ENCODE measurements around the gene NECTIN2. TPM values are rescaled to one million over a fixed set of nuclear protein-coding genes. Genes with fewer than 3 reads are reported as not detected.

The NECTIN2 gene
- total RNA-seq, 1 donor from 2014 or later, result 54.2 TPM

GRCh38 chr19:44904426-44904994, 58.4 kb downstream of the NECTIN2 start:
- H3K9ac ChIP-seq, result no peak overlapping the region
- H3K36me3 ChIP-seq, result no peaks in the 10 kb centered on the region
- peaks cover 17% of the 10 kb centered on the region for H4K20me1 ChIP-seq (ENCODE audit: low read depth)
- no peak for TF ChIP-seq EZH2 (IDR thresholded peaks at IDR 0.05)
- TF ChIP-seq CTCF (IDR thresholded peaks at IDR 0.05), result peak; percentile 37
- Mint-ChIP-seq H3K27me3 (ENCODE audit: insufficient read depth, low read depth) (peaks cover 12% of the 10 kb centered on the region), H3K36me3 (peaks cover 6% of the 10 kb centered on the region), H3K27ac (no peak overlapping the region), H3K4me1 (peaks cover 20% of the 10 kb centered on the region), H3K4me3 (peak overlapping the region; percentile 53), H3K9me3 (no peaks in the 10 kb centered on the region)
- no peak overlapping the region for H3K27ac ChIP-seq
- H3K4me1 ChIP-seq, result peaks cover 10% of the 10 kb centered on the region
- H3K27me3 ChIP-seq, result no peaks in the 10 kb centered on the region
- peaks cover 46% of the 10 kb centered on the region for H3F3A ChIP-seq (ENCODE audit: low read depth)
- no peak overlapping the region for H3K4me2 ChIP-seq
- no peak overlapping the region for H3K4me3 ChIP-seq
- DNase-seq (ENCODE audit: low spot score), result peak; percentile 24
- no peak overlapping the region for H2AFZ ChIP-seq (replicated peaks)
- no peaks in the 10 kb centered on the region for H3K9me3 ChIP-seq (ENCODE audit: low read depth)
- peaks cover 9% of the 10 kb centered on the region for H3K79me2 ChIP-seq (ENCODE audit: low read depth)

GRCh38 chr19:44905437-44906160, 59.5 kb downstream of the NECTIN2 start, which contains the start of gene APOE:
Gene APOE, plus strand, starts transcription at chr19:44905796. Its CDS starts 829 bp downstream, at chr19:44906625.
- peak within 1 kb of the TSS; percentile 39 for H3K27ac Mint-ChIP-seq
- Histone ChIP-seq H3K27ac (peak within 1 kb of the TSS; percentile 32), H3F3A (ENCODE audit: low read depth) (peaks cover 46% of the 10 kb centered on the region), H3K79me2 (ENCODE audit: low read depth) (peaks cover 9% of the 10 kb centered on the region), H3K27me3 (no peaks in the 10 kb centered on the region), H3K9me3 (ENCODE audit: low read depth) (no peaks in the 10 kb centered on the region), H3K36me3 (no peaks in the 10 kb centered on the region), H3K9ac (peak within 1 kb of the TSS; percentile 10), H4K20me1 (ENCODE audit: low read depth) (peaks cover 12% of the 10 kb centered on the region), H2AFZ (replicated peaks) (peak within 1 kb of the TSS; percentile 71), H3K4me1 (peaks cover 10% of the 10 kb centered on the region), H3K4me3 (peak within 1 kb of the TSS; percentile 76), H3K4me2 (peak within 1 kb of the TSS; percentile 97)
- H3K27me3 Mint-ChIP-seq (ENCODE audit: insufficient read depth, low read depth), result peaks cover 12% of the 10 kb centered on the region
- TF ChIP-seq CTCF (IDR thresholded peaks at IDR 0.05) (no peak), EZH2 (IDR thresholded peaks at IDR 0.05) (no peak), EZH2phosphoT487 (IDR thresholded peaks at IDR 0.05) (no peak)
- H3K4me3 Mint-ChIP-seq, result peak within 1 kb of the TSS; percentile 78
- no peaks in the 10 kb centered on the region for H3K9me3 Mint-ChIP-seq
- peaks cover 24% of the 10 kb centered on the region for H3K4me1 Mint-ChIP-seq
- peaks cover 4% of the 10 kb centered on the region for H3K36me3 Mint-ChIP-seq
- DNase-seq (ENCODE audit: low spot score), result peak; percentile 67

GRCh38 chr19:44907613-44908012, 61.5 kb downstream of the NECTIN2 start:
- Mint-ChIP-seq H3K36me3 (peaks cover 4% of the 10 kb centered on the region), H3K4me3 (no peak overlapping the region), H3K27ac (no peak overlapping the region), H3K27me3 (ENCODE audit: insufficient read depth, low read depth) (peaks cover 10% of the 10 kb centered on the region), H3K9me3 (no peaks in the 10 kb centered on the region), H3K4me1 (peaks cover 31% of the 10 kb centered on the region)
- no peak for TF ChIP-seq EZH2 (IDR thresholded peaks at IDR 0.05)
- no peak for TF ChIP-seq EZH2phosphoT487 (IDR thresholded peaks at IDR 0.05)
- TF ChIP-seq CTCF (IDR thresholded peaks at IDR 0.05), result no peak
- no peak overlapping the region for H3K4me2 ChIP-seq
- H3K4me1 ChIP-seq, result peaks cover 10% of the 10 kb centered on the region
- peaks cover 12% of the 10 kb centered on the region for H4K20me1 ChIP-seq (ENCODE audit: low read depth)
- no peaks in the 10 kb centered on the region for H3K9me3 ChIP-seq (ENCODE audit: low read depth)
- no peaks in the 10 kb centered on the region for H3K27me3 ChIP-seq
- no peak overlapping the region for H3K9ac ChIP-seq
- peaks cover 9% of the 10 kb centered on the region for H3K79me2 ChIP-seq (ENCODE audit: low read depth)
- H3K27ac ChIP-seq, result no peak overlapping the region
- peaks cover 47% of the 10 kb centered on the region for H3F3A ChIP-seq (ENCODE audit: low read depth)
- H3K36me3 ChIP-seq, result no peaks in the 10 kb centered on the region
- no peak for DNase-seq (ENCODE audit: low spot score)
- H2AFZ ChIP-seq (replicated peaks), result no peak overlapping the region
- H3K4me3 ChIP-seq, result no peak overlapping the region
